Liver (tissue), 9 donors: ENCODE data around the gene HAUS2. TPM values are rescaled to one million over a fixed set of nuclear protein-coding genes. Genes with fewer than 3 reads are reported as not detected.

Experiments
- DNase-seq: peaks from one replicate; pipeline ENCODE4 v3.0.0-alpha.2; 2017; ENCODE audit warnings: low spot score
- H3K27ac ChIP-seq, 2 donors: one replicate each; pipeline ENCODE4 v1.7.0; 2013; ENCODE audit warnings: inconsistent platforms in 2 of 2, low read length in 2 of 2, control low read depth in 1 of 2, low read depth in 1 of 2, mild to moderate bottlenecking in 1 of 2
- H3K27me3 ChIP-seq, 4 donors: one replicate each; pipeline versions ENCODE4 v1.6.1 to v1.7.0; 2013; ENCODE audit warnings: low read length in 3 of 4, inconsistent platforms in 1 of 4, mild to moderate bottlenecking in 1 of 4, moderate library complexity in 1 of 4; ENCODE audit not compliant: control insufficient read depth in 4 of 4, insufficient read depth in 4 of 4
- H3K36me3 ChIP-seq, 4 donors: one replicate each; pipeline versions ENCODE4 v1.6.1 to v1.7.0; 2013; ENCODE audit warnings: low read length in 3 of 4, mild to moderate bottlenecking in 3 of 4, low read depth in 1 of 4, moderate library complexity in 1 of 4; ENCODE audit not compliant: control insufficient read depth in 4 of 4, insufficient read depth in 3 of 4
- H3K4me1 ChIP-seq, 4 donors: one replicate each; pipeline versions ENCODE4 v1.6.1 to v1.7.0; 2013; ENCODE audit warnings: low read length in 3 of 4, mild to moderate bottlenecking in 3 of 4, moderate library complexity in 1 of 4; ENCODE audit not compliant: control insufficient read depth in 4 of 4, insufficient read depth in 4 of 4
- H3K4me3 ChIP-seq, 3 donors: one replicate each; pipeline versions ENCODE4 v1.6.1 to v1.7.0; 2013; ENCODE audit warnings: low read length in 3 of 3, control low read depth in 1 of 3, low read depth in 1 of 3, mild to moderate bottlenecking in 1 of 3
- H3K9ac ChIP-seq, 2 donors: one replicate each; pipeline ENCODE4 v1.7.0; 2013; ENCODE audit warnings: low read length in 2 of 2, mild to moderate bottlenecking in 2 of 2, moderate library complexity in 2 of 2, control low read depth in 1 of 2, low read depth in 1 of 2
- H3K9me3 ChIP-seq, 4 donors: one replicate each; pipeline versions ENCODE4 v1.6.1 to v1.7.0; 2013; ENCODE audit warnings: low read length in 3 of 4; ENCODE audit not compliant: control insufficient read depth in 4 of 4
- ATF3 ChIP-seq: IDR thresholded peaks from 2 replicates; pipeline ENCODE4 v1.6.1; 2016; ENCODE audit warnings: antibody characterized with exemption
- EGR1 ChIP-seq, 2 donors: IDR thresholded peaks; 2 replicates each; pipeline ENCODE4 v1.6.1; 2016 to 2018; ENCODE audit warnings: antibody characterized with exemption in 2 of 2, low read depth in 2 of 2
- FOXA1 ChIP-seq: IDR thresholded peaks from 2 replicates; pipeline ENCODE4 v1.6.1; 2016; ENCODE audit warnings: antibody characterized with exemption
- FOXA2 ChIP-seq: IDR thresholded peaks from 2 replicates; pipeline ENCODE4 v1.6.1; 2016; ENCODE audit warnings: antibody characterized with exemption
- GABPA ChIP-seq, 2 donors: IDR thresholded peaks in 1 of 2; conservative IDR thresholded peaks in 1 of 2; 2 replicates each; pipeline ENCODE4 v1.6.1; 2016; ENCODE audit warnings: antibody characterized with exemption in 2 of 2, mild to moderate bottlenecking in 1 of 2, moderate library complexity in 1 of 2
- HNF4A ChIP-seq, 2 donors: conservative IDR thresholded peaks; 2 replicates each; pipeline ENCODE4 v1.6.1; 2016; ENCODE audit warnings: antibody characterized with exemption in 2 of 2, mild to moderate bottlenecking in 2 of 2
- HNF4G ChIP-seq: IDR thresholded peaks from 2 replicates; pipeline ENCODE4 v1.6.1; 2016; ENCODE audit warnings: antibody characterized with exemption
- MAX ChIP-seq: IDR thresholded peaks from 2 replicates; pipeline ENCODE4 v1.6.1; 2016; ENCODE audit warnings: antibody characterized with exemption
- NR2F2 ChIP-seq: IDR thresholded peaks from 2 replicates; pipeline ENCODE4 v1.6.1; 2016; ENCODE audit warnings: antibody characterized with exemption
- REST ChIP-seq: IDR thresholded peaks from 2 replicates; pipeline ENCODE4 v1.6.1; 2016; ENCODE audit warnings: antibody characterized with exemption, mild to moderate bottlenecking
- SP1 ChIP-seq: IDR thresholded peaks from 2 replicates; pipeline ENCODE4 v1.6.1; 2018; ENCODE audit warnings: antibody characterized with exemption, mild to moderate bottlenecking
- TAF1 ChIP-seq: conservative IDR thresholded peaks from 2 replicates; pipeline ENCODE4 v1.6.1; 2016; ENCODE audit warnings: antibody characterized with exemption, mild to moderate bottlenecking
- YY1 ChIP-seq: IDR thresholded peaks from 2 replicates; pipeline ENCODE4 v1.6.1; 2016; ENCODE audit warnings: antibody characterized with exemption, mild to moderate bottlenecking
- ZBTB33 ChIP-seq: IDR thresholded peaks from 2 replicates; pipeline ENCODE4 v1.6.1; 2016; ENCODE audit warnings: antibody characterized with exemption
- WGBS: extraction: QIAGEN DNeasy Blood & Tissue Kit; methylation state at CpG from one replicate; pipeline ENCODE4 v1.1.7; 2013; 5-methylcytosine and 5-hydroxymethylcytosine counted together
- polyA plus RNA-seq, 2 donors: library from polyadenylated mRNA; stranded (reverse) in 1 of 2; unstranded in 1 of 2; fragments of 200-250 nt in 1 of 2; fragments of >200 nt in 1 of 2; fragmentation: Nextera tagmentation in 1 of 2; extraction: Ambion mirVana in 1 of 2; gene quantifications; one replicate each; pipeline versions ENCODE4 v1.2.1 to v1.2.3, GENCODE V29; 2013 to 2015
- total RNA-seq, 2 donors: library from RNA; depleted of rRNA; stranded (reverse); fragments of >200 nt; gene quantifications; one replicate each; pipeline ENCODE4 v1.2.3, GENCODE V29; 2014
- donor health status: healthy.
- donor health status: healthy.
- donor health status: healthy.
- donor health status: healthy.
- donor health status: healthy.

Gene HAUS2
- total and polyA plus RNA-seq, 4 donors = 4.1 to 23.2 (median 6.6) TPM

GRCh38 chr15:42576040-42576594, 27.5 kb downstream of the HAUS2 start:
- H3K36me3 ChIP-seq = no peaks in the 10 kb centered on the region

More at GRCh38 chr15:42576040-42576594, 27.5 kb downstream of the HAUS2 start:
- Histone ChIP-seq H3K4me1 (peaks cover 5 to 16% (median 9%) of the 10 kb centered on the region in 4 donors), H3K4me3 (peak overlapping the region; percentile 70 to 86 (median 73)), H3K9me3 (no peaks in the 10 kb centered on the region), H3K27me3 (no peaks in the 10 kb centered on the region), H3K27ac (peak overlapping the region; percentile 37 to 69), H3K9ac (peak overlapping the region; percentile 59 to 60)
- TF ChIP-seq HNF4A (conservative IDR thresholded peaks at IDR 0.05) (no peak), ZBTB33 (no peak), YY1 (no peak), SP1 (no peak), MAX (no peak), GABPA (IDR thresholded peaks at IDR 0.05 in 1 of 2, conservative IDR thresholded peaks at IDR 0.05 in 1 of 2) (no peak), NR2F2 (no peak), FOXA1 (no peak), REST (no peak), FOXA2 (no peak), HNF4G (no peak), TAF1 (no peak), EGR1 (IDR thresholded peaks at IDR 0.05; ENCODE audit: low read depth in 2 of 2) (no peak), ATF3 (no peak)
- WGBS = 21% methylated on average over 16 of the region's 16 CpGs
- no peak for DNase-seq
